ENCODE measurements around the gene GIT2.

DNA sequence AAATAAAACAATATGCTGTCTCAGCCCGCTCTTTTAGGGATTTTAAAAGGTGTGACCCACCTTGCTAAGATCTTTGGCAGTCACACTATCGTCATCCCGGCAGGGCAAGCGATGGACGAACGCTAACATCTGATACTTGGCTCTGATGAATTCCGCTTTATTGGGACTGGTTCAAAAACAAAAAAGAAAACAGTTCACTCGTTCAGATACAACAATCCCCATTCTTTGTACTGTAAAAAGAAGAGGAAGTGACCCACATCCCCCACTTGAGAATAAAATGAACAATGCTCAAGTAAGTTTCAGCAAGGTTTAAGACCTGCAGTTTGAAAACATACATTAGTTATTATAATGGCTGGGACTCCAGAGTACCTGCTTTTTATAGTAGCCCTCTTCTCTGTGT, 7.3 kb downstream of the GIT2 start:
- TF ChIP-seq, protein P1, sequence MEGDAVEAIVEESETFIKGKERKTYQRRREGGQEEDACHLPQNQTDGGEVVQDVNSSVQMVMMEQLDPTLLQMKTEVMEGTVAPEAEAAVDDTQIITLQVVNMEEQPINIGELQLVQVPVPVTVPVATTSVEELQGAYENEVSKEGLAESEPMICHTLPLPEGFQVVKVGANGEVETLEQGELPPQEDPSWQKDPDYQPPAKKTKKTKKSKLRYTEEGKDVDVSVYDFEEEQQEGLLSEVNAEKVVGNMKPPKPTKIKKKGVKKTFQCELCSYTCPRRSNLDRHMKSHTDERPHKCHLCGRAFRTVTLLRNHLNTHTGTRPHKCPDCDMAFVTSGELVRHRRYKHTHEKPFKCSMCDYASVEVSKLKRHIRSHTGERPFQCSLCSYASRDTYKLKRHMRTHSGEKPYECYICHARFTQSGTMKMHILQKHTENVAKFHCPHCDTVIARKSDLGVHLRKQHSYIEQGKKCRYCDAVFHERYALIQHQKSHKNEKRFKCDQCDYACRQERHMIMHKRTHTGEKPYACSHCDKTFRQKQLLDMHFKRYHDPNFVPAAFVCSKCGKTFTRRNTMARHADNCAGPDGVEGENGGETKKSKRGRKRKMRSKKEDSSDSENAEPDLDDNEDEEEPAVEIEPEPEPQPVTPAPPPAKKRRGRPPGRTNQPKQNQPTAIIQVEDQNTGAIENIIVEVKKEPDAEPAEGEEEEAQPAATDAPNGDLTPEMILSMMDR (IDR thresholded peaks at IDR 0.05; ENCODE audit: borderline replicate concordance, extremely low read depth, low read length, poor library complexity, severe bottlenecking), result no peak
- no peak for TF ChIP-seq EZH2 (IDR thresholded peaks at IDR 0.05; ENCODE audit: borderline replicate concordance, low read depth, low read length, severe bottlenecking)
